Measurements from ENCODE around the gene ATP2B2.

DNA sequence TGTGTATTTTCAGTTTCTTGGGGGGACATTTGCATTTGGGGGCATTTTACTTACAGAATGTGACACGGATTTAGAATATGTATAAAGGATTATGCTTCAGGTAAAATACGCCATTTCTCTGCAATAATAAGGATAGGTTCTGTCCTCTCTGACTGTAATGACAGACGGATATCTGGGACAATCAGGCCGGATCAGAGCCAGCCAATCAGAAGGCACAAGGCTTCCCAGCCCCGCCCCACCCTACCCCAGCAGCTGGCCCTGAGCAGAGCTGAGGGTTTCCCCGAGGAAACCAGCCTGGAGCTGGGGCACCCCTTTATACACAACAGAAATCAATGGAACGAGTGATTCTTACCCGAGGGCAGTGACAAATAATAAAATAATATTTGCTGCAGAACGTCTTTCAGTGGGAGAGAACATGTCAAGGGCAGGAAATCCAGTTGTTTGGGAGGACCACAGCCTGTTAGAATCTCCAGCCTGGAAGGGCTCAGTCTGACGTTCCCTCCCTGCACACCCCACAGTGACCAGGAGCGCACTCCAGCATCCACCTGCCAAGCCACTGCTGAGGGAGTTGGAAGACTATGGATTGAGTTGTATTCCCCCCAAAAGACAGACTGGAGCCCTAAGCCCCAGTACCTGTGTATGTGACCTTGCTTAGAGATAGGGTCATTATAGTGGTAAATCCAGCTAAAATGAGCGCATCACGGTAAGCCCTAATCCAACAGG lies 154.2 kb downstream of the ATP2B2 start:
- TF ChIP-seq, protein P1, sequence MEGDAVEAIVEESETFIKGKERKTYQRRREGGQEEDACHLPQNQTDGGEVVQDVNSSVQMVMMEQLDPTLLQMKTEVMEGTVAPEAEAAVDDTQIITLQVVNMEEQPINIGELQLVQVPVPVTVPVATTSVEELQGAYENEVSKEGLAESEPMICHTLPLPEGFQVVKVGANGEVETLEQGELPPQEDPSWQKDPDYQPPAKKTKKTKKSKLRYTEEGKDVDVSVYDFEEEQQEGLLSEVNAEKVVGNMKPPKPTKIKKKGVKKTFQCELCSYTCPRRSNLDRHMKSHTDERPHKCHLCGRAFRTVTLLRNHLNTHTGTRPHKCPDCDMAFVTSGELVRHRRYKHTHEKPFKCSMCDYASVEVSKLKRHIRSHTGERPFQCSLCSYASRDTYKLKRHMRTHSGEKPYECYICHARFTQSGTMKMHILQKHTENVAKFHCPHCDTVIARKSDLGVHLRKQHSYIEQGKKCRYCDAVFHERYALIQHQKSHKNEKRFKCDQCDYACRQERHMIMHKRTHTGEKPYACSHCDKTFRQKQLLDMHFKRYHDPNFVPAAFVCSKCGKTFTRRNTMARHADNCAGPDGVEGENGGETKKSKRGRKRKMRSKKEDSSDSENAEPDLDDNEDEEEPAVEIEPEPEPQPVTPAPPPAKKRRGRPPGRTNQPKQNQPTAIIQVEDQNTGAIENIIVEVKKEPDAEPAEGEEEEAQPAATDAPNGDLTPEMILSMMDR (tag by site-specific recombination; IDR thresholded peaks at IDR 0.05), result no peak
- TF ChIP-seq, protein P2, sequence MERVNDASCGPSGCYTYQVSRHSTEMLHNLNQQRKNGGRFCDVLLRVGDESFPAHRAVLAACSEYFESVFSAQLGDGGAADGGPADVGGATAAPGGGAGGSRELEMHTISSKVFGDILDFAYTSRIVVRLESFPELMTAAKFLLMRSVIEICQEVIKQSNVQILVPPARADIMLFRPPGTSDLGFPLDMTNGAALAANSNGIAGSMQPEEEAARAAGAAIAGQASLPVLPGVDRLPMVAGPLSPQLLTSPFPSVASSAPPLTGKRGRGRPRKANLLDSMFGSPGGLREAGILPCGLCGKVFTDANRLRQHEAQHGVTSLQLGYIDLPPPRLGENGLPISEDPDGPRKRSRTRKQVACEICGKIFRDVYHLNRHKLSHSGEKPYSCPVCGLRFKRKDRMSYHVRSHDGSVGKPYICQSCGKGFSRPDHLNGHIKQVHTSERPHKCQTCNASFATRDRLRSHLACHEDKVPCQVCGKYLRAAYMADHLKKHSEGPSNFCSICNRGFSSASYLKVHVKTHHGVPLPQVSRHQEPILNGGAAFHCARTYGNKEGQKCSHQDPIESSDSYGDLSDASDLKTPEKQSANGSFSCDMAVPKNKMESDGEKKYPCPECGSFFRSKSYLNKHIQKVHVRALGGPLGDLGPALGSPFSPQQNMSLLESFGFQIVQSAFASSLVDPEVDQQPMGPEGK (tag by site-specific recombination; IDR thresholded peaks at IDR 0.05), result no peak
